ENCODE data around the gene SLC25A38. TPM values are rescaled to one million over a fixed set of nuclear protein-coding genes. Genes with fewer than 3 reads are reported as not detected.
A peak's percentile ranks its signal among the peaks of the same experiment; 100 is the strongest.

The SLC25A38 gene
- total RNA-seq, 4 donors from 2014 or later, result 6.2 to 21.7 (median 12.6) TPM

GRCh38 chr3:39390181-39390580 is 7.0 kb downstream of the SLC25A38 start:
- Histone ChIP-seq H3K4me1 (peaks cover 0 to 19% (median 3%) of the 10 kb centered on the region in 3 donors), H3K9me3 (no peaks in the 10 kb centered on the region), H3K4me3 (no peak overlapping the region), H3K27me3 (no peaks in the 10 kb centered on the region), H3K27ac (no peak overlapping the region), H3K36me3 (peaks cover 5 to 61% (median 10%) of the 10 kb centered on the region in 3 donors)
- no peak for DNase-seq
- TF ChIP-seq, protein P1, sequence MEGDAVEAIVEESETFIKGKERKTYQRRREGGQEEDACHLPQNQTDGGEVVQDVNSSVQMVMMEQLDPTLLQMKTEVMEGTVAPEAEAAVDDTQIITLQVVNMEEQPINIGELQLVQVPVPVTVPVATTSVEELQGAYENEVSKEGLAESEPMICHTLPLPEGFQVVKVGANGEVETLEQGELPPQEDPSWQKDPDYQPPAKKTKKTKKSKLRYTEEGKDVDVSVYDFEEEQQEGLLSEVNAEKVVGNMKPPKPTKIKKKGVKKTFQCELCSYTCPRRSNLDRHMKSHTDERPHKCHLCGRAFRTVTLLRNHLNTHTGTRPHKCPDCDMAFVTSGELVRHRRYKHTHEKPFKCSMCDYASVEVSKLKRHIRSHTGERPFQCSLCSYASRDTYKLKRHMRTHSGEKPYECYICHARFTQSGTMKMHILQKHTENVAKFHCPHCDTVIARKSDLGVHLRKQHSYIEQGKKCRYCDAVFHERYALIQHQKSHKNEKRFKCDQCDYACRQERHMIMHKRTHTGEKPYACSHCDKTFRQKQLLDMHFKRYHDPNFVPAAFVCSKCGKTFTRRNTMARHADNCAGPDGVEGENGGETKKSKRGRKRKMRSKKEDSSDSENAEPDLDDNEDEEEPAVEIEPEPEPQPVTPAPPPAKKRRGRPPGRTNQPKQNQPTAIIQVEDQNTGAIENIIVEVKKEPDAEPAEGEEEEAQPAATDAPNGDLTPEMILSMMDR (IDR thresholded peaks at IDR 0.05), result no peak
- no peak for TF ChIP-seq POLR2A (IDR thresholded peaks at IDR 0.05)
- WGBS, 2 donors, result 68 to 74% methylated on average over 4 of the region's 4 CpGs
- intact Hi-C loops (cut with DNase I), result no loop called here

- 77 to 92% methylated on average over 3 of the region's 3 CpGs for WGBS, 2 donors
- H3K4me3 ChIP-seq, result no peak overlapping the region
- no peak overlapping the region for H3K27ac ChIP-seq
- H3K9me3 ChIP-seq, result no peaks in the 10 kb centered on the region
- intact Hi-C loops (cut with DNase I), result no loop called here
- TF ChIP-seq POLR2A (IDR thresholded peaks at IDR 0.05), result no peak
- TF ChIP-seq, protein P1 (IDR thresholded peaks at IDR 0.05), result no peak
- no peaks in the 10 kb centered on the region for H3K27me3 ChIP-seq
- DNase-seq, result no peak
- H3K4me1 ChIP-seq, result no peaks in the 10 kb centered on the region
- peaks cover 5 to 93% (median 25%) of the 10 kb centered on the region in 3 donors for H3K36me3 ChIP-seq
These were observed 13.5 kb downstream of the SLC25A38 start for GRCh38 chr3:39396690-39397089.

GRCh38 chr3:39398700-39399099 is 15.5 kb downstream of the SLC25A38 start:
- Histone ChIP-seq H3K27me3 (no peaks in the 10 kb centered on the region), H3K36me3 (peaks cover 5 to 73% (median 17%) of the 10 kb centered on the region in 3 donors), H3K4me3 (no peak overlapping the region), H3K27ac (no peak overlapping the region), H3K9me3 (no peaks in the 10 kb centered on the region), H3K4me1 (no peaks in the 10 kb centered on the region)
- DNase-seq, result no peak
- TF ChIP-seq, protein P1 (IDR thresholded peaks at IDR 0.05), result no peak
- no peak for TF ChIP-seq POLR2A (IDR thresholded peaks at IDR 0.05)
- WGBS, 2 donors, result 90 to 100% methylated on average over 1 to 4 of the region's 4 CpGs
- intact Hi-C loops (cut with DNase I), result no loop called here

- TF ChIP-seq, protein P1 (IDR thresholded peaks at IDR 0.05), result no peak
- no peak for TF ChIP-seq POLR2A (IDR thresholded peaks at IDR 0.05)
These were observed 18.8 kb downstream of the SLC25A38 start for GRCh38 chr3:39401983-39402382.

GRCh38 chr3:39404943-39405686 is 21.9 kb downstream of the SLC25A38 start:
- H3K27me3 ChIP-seq, result no peaks in the 10 kb centered on the region
- WGBS, 2 donors, result 78 to 89% methylated on average over 11 to 12 of the region's 15 CpGs
- H3K9me3 ChIP-seq, result no peaks in the 10 kb centered on the region
- no peak for DNase-seq
- no peak overlapping the region for H3K27ac ChIP-seq
- intact Hi-C loops (cut with DNase I), result no loop called here
- peaks cover 6 to 37% (median 26%) of the 10 kb centered on the region in 3 donors for H3K4me1 ChIP-seq
- no peak for TF ChIP-seq POLR2A (IDR thresholded peaks at IDR 0.05)
- TF ChIP-seq, protein P1 (IDR thresholded peaks at IDR 0.05), result no peak
- H3K4me3 ChIP-seq, result peak overlapping the region in 1 of 4 donors; percentile 94
- H3K36me3 ChIP-seq, result peaks cover 4 to 30% (median 15%) of the 10 kb centered on the region in 3 donors

More at GRCh38 chr3:39401983-39402382, 18.8 kb downstream of the SLC25A38 start:
- Histone ChIP-seq H3K27ac (no peak overlapping the region), H3K4me3 (no peak overlapping the region), H3K27me3 (no peaks in the 10 kb centered on the region), H3K4me1 (peaks cover 0 to 6% (median 0%) of the 10 kb centered on the region in 3 donors), H3K36me3 (peaks cover 0 to 40% (median 7%) of the 10 kb centered on the region in 3 donors), H3K9me3 (no peaks in the 10 kb centered on the region)
- intact Hi-C loops (cut with DNase I), result no loop called here
- WGBS, 2 donors, result 43 to 50% methylated on average over 2 of the region's 2 CpGs
- no peak for DNase-seq

All from esophagus squamous epithelium (tissue), 5 donors.